Stimulated activated naive CD4-positive, alpha-beta T cell treated with Interleukin-2 at 50 U/mL for 16 hours (primary cell): ENCODE measurements around the gene DTNB.

Experiments used
- DNase-seq: peaks from one replicate; lab custom pipeline; 2025; lab: John Stamatoyannopoulos, UW

Gene DTNB

DNA sequence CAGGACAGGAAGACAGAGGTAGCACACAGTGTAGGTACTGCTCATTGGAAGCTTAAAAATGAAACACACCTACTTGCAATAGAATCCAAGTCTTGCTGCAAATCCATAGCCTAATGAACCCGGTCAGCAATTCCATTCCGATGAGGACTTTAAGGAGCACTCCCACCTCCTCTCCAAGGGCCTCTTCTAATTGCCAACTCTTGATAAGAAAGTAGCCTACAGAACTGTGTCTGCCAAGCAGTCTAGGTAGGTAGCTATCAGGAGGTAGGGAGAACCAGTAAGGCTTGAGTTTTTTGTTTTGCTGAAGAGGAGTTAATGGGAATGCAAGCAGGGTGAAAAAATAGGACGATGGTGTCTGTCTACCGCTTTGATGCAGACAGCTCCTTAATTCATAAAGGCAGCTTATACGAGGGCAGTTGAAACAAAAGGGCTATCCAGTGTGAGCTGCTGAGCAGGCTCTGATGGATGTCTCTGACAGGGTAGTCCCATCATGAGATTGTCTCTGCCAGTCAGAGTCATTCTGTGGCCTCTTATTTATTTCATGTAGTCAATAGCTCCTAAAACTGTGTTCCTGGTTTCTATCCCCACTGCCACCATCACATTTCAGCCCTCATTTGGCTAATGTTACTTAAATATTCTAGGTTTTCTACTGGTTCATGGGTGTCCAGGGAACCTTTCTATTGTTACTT is 176.0 kb downstream of the DTNB start:
- DNase-seq = no peak

DNA sequence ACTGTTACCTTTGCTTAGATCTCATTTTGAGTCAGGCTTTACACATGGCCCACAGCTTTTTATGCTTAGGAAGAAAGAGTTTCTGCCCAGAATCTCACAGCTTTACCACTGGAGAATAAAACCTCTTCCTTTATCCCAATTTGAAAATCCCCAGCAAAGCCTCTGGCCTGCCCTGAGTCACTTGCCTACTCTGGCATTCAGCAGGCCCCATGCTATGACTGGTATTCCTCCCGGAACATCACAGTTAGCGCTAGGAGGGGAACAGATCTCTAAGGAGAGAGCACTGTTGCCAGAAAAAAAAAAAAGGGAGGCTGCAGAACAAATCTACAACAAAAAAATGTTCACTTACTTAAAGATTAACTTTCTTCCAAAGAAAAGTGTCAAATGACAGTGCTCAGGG is 178.8 kb downstream of the DTNB start:
- DNase-seq = no peak

DNA sequence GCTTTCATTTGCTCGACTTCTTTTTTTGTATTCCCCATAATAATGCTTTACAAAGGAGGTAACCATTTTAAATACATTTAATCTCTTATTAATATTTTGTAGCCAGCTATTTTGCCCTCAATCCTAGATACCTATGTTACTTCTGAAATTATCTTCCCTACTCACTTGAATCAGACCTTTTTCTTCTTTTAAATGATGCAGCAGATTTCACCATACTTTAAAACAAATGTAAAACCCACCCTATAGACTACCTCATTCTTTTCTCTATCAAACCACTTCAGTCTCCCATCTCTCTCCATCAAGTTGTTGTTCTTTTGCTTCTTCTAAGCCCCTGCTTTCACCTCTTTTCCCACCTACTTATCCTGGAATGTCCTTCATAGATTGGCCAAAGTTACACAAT is 180.2 kb downstream of the DTNB start:
- no peak for DNase-seq

DNA sequence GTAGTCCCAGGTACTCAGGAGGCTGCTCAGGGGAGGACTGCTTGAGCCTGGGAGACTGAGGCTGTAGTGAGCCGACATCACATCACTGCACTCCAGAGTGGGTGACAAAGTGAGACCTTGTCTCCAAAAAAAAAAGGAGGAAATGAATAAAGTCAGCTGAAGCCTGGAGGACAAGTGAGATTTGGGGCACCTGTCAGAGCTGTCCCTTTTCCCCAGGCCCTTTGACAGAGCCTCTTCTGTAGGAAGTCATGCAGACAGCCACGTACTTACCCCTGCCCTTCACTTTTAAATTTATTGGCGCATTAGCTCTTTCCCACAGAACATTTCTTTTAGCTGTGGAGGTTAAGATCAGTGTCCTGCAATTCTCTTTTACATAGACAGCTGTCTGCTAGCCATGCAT is 180.7 kb downstream of the DTNB start:
- no peak for DNase-seq

DNA sequence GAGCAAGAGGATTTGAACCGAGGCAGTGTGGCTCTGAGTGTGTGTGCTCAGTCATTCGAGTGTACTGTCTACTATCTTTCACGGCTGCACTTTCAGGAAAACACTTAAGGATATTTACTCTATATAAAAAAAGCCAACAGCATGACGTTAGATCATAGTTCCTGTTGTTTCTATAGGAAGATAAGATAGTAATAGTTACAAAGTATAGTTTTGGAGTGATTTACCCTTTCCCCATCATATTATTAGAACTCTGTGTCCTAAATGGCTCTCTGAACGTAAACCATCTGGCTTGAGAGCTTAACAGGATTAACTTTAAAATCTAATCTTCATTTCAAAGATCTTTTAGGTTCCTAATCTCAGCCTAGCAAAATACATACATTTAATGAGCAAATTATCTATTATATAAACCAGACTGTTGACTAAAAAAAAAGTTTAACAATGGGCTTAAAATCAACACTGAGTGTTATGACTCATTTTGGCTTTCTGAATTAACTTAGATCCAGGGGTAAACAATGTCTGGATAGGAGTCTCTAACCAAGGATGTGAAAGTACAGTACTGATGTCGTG is 181.3 kb downstream of the DTNB start:
- DNase-seq = no peak

DNA sequence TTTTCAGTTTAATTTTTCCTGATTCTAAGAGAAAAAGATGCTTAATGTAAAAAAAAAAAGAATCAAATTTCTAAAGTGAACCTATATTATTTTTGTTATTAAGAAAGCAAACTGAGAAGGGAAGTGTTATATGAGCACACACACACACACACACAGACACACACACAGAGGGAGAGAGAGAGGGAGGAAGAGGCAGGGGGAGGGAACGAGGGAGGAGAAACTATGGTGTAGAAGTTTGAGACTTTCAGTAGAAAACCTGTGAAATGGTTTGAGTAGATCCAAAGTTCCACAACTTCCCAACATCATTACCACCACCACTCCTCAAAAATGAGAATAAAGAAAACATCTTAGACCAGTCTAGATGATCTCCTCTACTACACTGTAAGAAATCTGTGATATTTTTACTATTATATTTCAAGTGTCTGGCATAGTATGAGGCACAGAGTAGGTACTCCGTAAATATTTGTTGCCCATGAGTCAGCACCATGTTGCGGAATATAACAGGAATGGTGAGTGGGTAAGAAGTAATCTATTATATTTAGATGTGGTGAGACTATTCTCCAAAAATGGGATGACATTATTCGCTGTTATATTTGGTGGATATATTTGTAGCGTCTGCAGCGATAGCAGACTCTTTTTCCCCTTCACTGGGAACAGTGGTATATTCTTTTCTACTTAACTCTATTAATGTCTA is 182.2 kb downstream of the DTNB start:
- DNase-seq = no peak

DNA sequence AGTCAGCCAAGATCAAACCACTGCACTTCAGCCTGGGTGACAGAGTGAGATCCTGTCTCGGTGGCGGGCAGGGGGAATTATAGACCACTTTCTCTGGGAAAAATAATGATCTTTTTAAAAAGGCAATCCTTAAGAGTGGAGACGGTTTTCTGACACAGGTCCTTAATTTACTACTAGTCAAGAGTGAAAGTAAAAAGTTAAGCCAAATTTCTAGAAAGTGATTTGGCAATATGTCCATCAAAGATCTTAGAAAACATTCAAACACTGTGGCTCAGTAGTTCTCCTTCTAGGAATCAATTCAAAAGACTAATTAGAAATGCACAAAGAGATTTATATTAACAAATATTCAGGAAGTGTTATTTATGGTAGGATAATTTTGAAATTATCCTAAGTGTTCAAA is 183.2 kb downstream of the DTNB start:
- no peak for DNase-seq

DNA sequence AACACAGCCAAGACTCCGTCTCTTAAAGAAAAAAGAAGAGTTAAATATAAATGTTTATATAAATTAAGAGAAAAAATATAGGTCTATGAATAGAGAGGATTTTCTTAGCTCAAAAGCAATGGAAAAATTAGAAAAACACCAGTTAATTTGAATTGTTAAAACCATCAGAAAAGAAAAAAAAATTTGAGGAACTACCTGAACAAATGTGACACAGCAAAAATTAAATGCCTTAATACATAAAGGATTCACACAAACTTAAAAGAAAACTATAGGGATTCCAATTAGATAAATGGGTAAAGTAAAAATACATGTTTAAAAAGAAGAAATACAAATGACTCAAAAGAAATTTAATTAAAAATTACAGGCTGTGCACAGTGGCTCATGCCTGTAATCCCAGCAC is 183.7 kb downstream of the DTNB start:
- DNase-seq = no peak

DNA sequence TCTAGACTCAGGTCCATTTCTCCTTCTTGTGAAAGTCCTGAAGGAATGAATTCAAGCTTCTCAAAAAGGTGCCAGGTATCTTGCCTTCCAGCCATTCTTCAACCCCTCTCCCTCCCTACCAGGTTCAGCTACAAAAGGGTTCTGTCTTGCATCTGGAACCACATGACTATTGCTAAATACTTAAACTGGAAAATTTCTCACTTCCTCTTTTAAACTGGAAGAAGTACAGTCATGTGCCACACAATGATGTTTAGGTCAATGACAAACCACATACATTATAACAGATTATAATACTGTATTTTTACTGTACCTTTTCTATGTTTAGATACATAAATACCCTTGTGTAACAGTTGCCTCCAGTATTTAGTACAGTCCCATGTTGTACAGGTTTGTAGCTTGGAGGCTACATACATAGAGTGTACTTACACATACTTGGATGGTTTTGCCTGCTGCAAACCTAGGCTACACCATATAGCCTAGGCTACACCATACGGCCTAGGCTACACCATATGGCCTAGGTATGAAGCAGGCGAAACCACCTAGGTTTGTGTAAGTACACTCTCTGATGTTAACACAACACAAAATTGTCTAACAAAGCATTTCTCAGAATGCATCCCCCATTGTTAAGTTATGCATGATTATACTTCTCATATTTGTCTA is 189.6 kb downstream of the DTNB start:
- DNase-seq = no peak

DNA sequence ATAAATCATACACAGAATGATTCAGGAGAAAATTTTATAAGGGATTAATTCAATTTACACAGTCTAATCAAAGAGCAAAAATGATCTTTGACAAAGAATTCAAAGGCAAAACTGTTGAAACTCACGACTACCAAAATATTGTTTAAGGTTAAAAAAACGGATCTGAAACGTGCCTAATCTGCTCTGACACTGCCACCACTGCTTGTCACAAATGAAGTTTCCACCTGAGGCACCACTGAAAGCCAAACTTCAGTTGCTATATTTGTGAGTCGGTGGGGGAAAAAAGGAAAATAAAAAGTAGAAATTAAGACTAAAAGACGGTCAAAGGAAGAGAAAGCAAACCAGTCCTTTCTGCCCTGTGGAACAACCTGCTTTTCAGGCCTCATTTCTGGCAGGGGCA is 191.0 kb downstream of the DTNB start:
- DNase-seq = no peak

DNA sequence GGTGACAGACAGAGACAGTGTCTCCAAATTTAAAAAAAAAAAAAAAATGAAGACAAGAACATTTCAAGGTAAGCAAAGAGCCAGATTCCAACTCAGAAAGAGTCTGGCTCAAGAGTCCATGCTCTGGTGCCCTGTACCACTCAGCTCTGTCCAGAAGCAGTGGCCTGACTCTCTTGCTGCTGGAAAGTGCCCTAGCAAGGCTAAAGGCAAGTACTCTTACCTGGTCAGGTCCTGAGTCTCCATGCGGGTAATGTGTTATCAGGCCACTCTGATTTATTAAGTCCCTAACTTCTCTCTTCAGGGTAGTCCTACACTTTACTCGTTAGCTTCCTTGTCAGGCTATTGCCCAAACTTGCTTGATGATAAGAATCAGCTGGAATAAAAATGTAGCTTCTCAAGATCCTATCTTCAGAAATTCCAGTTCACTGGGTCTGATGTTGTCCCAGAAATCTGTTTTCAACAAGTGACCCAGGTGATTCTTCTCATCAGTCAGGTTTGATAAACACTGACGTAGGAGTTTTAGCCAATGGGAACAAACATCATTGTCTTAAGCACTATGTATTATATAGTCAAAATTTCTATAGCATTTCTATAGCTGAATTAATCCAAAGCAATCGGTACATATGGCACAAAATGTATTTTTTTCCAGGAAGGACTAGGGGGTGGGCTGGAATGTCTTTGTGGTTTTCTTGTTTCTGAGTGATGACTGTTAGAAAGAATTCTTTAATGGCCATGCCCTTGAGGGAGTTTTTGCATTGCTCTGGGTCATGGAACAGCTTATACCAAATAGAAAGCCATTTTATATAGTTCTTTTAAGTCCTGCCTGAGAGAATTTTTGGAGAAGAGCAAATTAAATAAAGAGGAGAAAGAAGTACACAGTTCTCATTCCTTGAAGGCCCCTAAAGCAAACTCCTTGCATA is 191.7 kb downstream of the DTNB start:
- no peak for DNase-seq

DNA sequence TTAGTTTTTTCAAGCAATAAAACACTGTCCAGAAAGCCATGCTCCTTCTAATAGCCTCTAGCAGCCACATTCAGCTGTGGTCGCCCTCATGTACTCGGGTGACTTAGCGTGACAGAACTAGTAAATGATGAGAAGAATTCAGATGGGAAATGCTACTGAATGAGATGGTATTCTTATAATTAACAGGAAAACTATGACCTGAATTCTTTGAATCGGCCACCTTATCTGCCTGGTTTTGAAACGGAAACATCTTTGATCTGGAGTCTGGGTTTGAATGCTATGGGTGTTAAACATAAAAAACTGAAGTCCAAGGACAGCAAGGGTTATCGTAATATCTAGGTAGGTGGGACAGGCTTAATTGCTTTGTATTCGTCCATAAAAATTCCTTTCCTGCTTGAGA is 192.8 kb downstream of the DTNB start:
- DNase-seq = no peak

DNA sequence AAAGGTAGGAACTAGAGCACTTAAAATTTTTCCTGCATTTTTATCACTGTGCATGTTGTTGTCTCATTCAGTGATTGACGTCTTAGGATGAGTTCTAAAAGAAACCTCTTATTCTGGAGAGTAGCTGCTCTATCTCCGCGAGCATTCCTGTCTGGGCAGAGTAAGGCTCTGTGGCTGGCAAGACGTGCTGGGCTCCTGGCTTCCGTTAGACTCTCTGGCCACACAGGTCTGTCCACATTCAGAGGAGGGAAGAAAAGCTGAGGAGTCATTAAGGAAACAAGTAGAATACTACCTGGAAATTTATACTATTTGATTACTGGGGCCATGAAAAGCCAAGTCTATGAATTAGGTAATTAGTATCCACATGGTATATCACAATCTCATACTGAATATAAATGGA is 193.6 kb downstream of the DTNB start:
- DNase-seq = no peak

DNA sequence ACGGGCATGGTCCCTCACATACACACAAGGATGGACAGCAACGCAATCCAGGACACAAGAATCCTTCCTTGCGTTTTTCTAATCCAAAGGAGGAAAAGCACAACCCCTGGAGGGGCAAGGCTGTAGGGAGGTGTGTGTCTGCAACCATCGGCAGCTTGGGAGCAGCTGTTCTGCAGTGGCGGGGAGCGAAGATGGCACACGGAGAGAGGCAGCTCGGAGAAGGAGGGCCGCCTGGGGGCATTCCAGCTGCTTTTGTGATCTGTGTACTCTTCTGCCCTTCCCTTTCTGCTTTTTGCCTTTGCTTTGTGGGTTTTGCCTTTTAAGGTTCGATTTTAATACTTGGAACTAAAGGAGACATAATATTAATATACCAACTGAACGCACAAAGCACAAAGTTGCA is 194.6 kb downstream of the DTNB start:
- DNase-seq = no peak

DNA sequence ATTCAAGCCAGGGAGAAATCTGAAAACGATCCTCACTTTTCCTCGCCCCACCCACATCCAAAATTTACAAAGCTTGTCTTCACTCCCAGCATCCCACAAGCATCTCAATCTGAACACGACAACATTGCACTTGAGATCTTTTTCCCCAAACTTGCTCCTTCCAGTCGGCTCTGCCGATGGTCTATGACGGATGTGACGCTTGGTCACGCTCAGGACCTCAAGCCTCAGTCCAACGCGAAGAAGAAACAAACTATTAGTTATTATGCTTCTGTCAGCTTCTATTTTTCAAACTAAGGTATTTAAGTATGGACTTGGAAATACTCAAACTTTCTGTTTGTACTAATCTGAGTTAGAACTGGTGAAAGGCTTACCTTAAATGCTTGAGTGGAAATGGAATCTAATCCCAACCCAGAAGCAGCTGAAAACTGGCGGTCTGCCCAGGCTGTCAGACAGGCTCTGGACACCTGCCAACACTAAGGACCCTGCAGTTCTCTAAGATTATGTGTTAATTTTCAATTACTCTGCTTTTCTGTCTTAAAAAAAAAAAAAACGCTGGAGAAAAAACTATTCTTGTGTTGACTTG is 199.5 kb downstream of the DTNB start:
- DNase-seq = no peak

DNA sequence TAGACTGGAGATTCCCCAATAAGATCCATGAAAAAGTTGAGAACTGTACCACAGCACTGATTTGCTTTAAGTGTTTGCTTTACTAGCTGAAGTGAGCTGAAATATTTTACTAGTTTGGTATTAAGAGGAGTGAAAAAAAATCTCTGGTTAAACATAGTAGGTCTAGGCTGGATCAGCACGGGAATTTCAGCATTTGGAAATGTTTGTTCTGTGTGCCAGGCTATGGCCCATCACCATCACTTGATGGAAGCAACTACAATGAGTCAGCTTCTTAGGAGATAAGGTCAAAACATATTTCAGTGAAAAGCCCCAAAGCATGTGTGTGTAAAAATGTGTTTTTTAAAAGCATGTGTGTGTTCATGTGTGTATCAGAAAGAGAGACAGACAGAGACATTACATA is 200.2 kb downstream of the DTNB start:
- DNase-seq = no peak

DNA sequence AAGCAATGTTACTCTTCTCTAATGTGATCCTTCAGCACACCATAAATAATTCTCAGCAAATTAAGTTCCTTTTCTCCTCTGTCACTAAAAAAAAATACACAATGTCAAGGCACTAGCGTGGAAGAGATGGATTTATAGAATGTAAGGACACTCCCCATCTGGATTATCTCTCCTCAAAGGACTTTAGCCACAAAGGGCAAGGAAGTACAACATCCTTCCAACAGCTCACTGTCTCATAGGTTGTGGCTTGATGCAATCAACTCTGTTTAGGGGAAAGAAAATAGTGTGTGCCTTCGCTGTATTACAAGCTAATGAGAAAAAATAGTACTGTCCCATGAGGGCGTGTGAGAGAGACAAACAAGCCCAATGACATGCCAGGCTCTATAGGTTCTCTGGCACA is 202.6 kb downstream of the DTNB start:
- no peak for DNase-seq

DNA sequence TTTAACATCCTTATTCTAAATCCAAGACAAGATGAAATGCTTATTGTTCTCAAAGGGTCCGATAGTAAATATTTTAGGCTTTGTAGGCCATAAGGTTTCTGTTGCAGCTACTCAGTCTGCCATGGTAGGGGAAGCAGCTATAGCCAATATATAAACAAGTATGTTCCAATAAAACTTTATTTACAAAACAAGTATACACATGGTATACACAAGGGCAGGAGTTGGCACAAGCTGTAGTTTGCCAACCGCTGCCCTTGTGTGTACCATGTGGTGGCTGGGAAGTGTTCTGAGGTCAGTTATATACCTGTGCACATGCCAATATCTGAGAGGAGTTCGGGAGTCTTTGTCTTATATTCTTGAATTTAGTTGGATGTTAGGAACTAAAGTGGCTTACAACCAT is 205.6 kb downstream of the DTNB start:
- DNase-seq = no peak

DNA sequence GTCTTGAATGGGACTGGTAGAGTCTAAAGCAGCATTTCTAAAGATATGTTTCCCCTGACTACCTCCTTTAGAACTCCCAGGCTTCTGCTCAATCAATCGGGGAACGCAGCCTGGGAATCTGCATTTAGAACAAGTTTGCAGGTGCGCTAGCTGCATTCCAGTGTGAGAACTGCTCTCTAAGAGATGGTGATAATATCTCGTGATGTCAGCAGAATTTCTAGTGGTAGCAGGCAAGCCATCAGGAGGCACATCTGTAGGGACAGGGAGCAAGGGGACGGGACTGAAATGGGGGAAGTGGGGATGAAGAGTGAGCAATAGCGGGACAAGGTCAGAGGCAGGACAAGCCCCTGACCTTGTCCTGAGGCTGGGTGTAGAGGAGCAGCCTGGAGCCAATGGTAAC is 211.4 kb downstream of the DTNB start:
- DNase-seq = no peak

DNA sequence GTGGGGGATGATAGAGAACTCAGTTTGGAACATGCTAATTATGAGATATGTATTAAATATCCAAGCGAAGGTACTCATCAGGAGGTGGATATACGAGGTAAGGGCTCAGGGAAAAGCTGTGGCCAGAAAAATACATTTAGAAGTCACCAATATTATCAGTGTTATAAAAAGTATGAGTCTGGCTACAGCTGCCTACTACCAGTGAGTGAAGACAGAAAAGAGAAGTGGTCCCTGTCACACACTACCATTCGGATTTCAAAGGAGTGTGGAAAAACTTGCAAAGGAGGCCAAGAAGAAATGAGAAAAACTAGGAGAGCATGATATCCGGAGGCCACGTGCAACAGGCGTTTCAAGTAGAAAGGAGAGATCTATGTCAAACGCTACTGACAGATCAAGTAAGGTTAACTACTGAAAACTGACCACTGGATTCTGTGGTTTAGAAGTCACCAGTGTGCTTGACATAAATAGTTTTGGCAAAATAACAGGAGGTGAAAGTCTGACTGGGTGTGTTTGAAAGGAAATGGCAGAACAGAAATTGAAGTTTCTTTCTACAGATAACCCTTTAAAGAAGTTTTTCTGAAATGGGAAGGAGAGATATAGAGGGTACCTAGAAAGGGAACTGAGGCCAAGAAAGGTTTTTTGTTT is 213.0 kb downstream of the DTNB start:
- no peak for DNase-seq
